MM.1S (cell line): ENCODE results near the gene SLX9.

Experiments used
- EZH2 ChIP-seq: fragments of 300-600 bp; sonication (generic); optimal IDR thresholded peaks from 2 replicates; pipeline ENCODE3; 2017; ENCODE audit warnings: low read depth, mild to moderate bottlenecking, antibody characterized with exemption, low read length, mixed read lengths
- TF ChIP-seq, protein P1 (sequence below): fragments of 300-600 bp; sonication (generic); IDR thresholded peaks from 2 replicates; pipeline ENCODE4 v1.5.1; 2016; ENCODE audit warnings: antibody characterized with exemption, low read length, mixed read lengths

DNA sequence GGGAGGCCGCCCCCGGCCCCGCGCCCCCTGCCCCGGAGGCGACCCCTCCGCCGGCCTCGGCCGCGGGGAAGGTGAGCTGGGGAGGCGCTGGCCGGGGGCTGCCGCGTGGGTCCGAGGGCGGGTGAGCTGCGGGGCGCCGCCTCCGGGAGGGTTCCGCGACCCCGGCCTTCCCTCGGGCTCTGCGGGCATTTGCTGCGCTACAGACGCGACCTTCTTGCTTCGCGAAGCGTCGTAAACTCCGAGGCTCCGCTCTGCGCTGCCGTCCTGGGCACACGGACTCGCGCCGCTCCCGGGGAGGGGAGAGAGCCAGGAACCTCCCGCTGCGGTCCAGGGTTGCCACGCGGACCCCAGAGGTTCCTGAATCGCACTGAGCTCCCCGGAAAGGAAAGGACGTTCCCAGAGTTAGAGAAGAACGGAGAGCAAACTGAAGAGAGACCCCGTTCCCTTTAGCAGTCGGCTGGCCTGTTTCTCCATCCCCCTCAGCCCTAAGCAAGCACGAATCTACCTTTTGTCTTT, 345 bp downstream of the SLX9 start:
- TF ChIP-seq, protein P1, sequence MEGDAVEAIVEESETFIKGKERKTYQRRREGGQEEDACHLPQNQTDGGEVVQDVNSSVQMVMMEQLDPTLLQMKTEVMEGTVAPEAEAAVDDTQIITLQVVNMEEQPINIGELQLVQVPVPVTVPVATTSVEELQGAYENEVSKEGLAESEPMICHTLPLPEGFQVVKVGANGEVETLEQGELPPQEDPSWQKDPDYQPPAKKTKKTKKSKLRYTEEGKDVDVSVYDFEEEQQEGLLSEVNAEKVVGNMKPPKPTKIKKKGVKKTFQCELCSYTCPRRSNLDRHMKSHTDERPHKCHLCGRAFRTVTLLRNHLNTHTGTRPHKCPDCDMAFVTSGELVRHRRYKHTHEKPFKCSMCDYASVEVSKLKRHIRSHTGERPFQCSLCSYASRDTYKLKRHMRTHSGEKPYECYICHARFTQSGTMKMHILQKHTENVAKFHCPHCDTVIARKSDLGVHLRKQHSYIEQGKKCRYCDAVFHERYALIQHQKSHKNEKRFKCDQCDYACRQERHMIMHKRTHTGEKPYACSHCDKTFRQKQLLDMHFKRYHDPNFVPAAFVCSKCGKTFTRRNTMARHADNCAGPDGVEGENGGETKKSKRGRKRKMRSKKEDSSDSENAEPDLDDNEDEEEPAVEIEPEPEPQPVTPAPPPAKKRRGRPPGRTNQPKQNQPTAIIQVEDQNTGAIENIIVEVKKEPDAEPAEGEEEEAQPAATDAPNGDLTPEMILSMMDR: no peak
- TF ChIP-seq EZH2: no peak
